Measurements from ENCODE around the gene CACNA1C.

The CACNA1C gene

DNA sequence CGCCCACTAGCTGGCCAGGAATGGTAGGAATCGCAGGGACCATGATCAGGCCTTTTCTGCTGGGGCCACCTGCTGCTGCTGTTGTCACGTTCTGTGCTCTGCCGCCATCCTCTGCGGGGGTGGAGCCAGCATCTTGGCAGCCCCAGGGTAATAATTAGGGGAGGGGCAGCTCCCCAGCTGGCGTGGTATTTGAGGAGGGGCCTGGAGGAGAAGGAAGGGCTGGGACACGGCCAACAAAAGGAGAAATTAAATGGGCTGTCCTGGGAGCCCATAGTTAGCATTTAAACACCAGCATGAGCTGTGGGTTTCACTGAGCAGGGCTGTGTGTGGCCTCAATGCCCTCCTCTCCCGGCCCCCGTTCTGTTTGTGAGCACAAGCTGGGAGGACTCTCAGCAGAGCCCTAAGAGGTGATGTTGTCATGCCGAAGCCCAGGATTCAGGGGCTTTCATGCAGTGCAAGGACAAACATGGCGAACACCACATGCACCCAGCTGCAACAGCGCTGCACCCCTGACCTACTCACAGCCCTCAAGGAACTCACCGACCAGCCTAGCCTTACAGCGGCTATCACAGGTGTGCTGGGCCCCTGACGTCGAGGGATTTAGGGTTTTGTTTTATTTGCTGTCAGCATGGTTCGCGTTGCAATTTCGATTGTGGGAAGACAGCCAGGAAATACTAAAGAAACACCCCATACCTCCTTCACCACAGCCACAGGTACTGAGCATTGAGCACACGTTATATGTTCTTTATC, 324.3 kb downstream of the CACNA1C start:
- no peak for DNase-seq

DNA sequence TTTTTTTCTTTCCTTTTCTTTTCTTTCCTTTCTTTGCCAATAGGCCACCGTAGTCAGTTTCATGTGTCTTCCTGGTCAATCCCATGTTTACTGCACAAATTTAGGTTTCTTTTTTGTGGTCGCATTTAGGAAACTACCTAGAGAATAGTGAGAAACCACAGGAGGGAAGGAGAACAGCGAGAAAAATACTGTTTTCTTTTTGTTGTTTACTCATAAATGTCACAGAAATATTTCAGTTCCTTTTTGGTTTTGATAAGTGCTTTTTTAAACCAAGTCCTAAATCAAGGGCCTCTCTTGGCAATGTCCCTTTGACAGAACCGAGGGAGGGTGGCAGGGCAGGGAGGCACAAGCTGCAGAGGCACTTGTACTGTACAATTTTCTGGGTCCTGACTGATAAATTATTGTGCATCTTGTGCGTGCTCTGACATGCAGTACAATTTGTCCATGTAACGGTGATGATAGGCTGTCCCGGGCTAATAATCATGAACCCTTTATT, 326.1 kb downstream of the CACNA1C start:
- DNase-seq = no peak

DNA sequence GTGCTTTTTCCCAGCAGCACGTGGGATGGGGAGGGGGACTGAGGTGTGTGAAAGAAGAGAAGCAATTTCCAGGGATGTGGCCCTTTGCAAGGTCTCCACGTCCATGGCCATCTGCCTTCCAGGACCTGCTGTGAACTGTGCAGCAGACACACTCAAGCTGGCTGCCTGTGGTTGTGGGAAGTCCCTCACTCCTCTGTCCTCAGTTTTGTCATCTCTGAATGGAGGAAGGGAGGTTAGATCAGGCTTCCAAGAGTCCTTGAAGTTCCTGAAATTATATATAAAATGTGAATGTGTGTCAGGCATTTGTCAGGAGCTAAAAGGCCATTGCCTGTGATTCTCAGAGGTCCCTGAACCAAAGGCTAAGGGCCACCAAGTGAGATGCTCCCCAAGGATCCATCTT, 328.2 kb downstream of the CACNA1C start:
- DNase-seq = no peak

DNA sequence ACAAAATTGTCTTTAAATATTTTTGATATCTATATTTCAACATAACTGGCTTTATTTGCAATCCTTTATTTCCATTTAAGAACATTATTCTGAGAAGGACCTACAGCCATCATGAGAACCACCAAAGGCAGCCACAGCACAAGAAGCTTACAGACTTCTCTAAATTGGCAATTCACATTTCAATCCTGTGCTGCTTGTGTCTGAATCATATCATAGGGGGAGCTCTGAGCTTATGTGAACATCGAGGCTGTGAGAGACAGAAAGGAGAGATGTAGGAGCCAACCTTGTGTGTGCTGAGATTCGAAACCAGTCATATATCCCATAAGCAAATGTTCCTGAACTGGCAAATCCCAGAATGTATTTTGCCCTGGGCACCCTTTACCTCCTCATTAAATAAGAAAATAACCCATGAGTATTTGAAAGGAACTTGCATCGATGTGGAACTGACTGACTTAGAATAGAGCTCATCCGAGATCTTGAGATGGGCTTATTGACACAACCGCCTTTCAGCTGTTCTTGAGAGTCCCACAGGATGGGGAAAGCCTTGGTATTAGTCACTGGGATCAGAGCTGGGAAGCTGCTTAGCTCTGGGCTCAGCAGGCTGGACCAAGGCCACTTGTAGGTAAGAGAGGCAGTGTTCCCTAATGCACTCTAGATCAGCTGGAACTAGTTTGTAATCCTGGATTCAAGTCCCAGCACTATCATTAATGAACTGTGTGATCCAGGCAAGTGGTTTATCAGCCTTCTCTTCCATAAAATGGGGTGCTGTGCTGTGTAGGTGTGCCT, 329.8 kb downstream of the CACNA1C start:
- DNase-seq = no peak

DNA sequence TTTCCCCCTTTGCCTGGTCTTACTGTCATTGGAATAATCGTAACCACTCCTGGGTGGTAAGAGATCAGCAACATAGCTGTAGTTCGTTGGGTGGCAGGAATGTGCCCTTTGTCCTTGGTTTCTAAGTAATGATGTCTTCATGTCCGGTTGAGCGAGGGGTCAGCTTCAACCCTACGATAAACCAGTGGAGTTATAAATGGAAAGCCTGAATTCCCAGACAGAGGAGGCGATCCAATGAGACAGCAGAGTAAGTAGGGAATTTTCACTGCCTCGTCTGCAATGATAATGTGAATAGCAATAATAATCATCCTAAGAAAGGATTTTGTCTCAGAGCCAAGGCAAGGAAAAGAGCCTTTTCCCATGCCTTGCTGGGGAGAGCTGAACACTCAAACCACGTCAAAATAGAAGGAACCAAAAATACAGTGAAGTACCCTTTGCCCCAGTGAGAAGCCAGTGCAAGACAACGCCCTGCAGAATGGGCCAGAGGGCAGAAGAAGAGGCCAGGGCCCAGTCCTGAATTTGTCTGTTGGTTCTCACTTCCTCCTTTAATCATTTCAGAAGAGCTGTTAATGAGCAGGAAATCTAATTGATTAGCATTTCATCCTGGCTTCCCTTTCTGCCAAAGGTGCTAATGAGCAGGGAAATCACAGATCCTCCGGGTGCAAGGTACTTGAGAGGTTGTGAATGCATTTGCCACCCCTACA, 330.7 kb downstream of the CACNA1C start:
- no peak for DNase-seq

DNA sequence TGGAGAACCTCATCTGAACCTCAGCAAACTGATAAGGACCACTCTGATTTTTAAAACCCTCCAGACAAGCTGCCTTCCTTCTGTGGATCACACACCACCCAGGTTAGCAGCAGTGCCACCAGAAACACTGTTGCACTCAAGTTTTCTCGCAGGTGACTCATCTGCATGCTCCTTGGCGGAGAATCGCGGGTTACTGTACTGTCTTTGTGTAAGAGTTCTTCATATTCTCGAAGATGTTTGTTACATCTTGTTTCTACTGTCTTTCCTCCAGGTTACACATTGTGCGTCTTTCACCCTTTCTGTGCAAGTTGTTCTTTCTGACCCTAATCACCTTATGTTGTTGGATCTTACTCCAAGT, 331.2 kb downstream of the CACNA1C start:
- DNase-seq = no peak

DNA sequence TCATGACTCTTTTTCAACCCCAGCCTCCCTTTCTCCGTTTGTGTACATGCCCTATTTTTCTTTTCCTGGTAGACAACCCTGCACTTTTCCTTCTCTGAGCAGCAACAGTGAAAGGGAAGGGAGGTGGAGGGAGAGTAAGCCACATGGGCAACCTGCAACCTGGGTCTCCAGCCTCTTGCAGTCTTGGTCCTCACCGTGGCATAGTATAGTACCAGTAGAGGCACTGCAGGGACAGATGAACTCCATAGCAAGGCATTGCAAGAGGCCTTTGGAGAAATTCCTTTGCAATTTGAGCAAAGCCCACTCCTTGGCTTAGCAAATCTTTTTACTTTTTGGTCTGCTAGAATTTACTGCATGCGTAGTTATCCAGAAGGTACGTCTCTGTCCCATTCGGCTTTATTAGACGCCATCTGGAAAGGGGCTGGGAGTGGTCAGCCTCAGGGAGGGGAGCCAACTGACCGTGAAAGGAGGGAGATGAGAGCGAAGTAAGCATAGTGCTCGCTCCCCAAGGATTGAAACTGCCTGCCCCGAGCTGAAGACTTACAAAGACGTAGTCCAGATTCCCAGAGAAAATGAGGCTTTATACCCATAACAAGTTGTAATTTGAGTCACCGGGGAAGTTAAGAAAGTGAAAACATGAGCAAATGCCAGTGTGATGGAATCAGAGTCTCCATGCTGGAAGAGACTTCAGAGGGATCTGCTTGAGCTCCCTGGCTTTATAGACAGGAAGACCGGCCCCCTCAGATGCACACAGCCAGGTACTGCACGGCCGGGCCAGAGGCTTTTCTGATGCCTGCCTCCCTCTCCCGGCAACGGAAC, 332.0 kb downstream of the CACNA1C start:
- DNase-seq = no peak

DNA sequence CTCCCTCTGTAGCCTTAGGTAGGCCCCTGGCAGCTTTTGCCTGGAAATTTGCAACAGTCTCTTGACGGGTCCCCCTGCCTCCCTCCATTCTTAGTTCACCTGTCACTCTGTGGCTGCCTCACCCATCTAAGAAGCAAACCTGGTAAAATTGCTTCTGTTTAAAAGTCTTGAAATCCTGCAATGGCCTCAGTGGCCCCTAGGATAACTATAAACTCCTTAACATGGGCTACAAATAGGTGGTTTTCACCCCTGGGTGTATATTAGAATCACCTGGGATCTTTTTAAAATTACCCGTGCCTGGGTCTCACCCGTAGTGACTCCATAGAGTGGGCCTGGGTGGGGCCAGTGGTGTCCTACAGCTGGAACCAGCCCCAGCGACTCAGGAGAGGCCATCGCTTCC, 332.7 kb downstream of the CACNA1C start:
- no peak for DNase-seq

DNA sequence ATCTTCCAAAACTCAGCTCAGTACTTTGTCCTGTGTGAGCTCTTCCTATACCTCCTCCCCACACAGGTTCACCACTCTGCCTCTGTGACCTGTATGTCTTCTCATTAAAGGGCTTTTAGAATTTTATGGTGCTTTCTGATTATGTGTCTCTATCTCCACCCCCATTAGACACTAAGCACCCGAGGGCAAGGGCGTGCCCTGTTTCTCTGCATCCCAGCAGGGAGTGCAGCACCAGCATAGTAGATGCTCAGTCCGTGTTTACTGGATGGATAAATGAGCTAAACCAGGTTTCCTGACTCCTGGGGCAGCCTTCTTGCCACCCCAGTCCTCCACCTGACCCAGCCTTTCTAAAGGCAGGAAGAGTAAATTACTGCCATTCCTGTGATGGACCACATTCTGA, 333.8 kb downstream of the CACNA1C start:
- DNase-seq = no peak

DNA sequence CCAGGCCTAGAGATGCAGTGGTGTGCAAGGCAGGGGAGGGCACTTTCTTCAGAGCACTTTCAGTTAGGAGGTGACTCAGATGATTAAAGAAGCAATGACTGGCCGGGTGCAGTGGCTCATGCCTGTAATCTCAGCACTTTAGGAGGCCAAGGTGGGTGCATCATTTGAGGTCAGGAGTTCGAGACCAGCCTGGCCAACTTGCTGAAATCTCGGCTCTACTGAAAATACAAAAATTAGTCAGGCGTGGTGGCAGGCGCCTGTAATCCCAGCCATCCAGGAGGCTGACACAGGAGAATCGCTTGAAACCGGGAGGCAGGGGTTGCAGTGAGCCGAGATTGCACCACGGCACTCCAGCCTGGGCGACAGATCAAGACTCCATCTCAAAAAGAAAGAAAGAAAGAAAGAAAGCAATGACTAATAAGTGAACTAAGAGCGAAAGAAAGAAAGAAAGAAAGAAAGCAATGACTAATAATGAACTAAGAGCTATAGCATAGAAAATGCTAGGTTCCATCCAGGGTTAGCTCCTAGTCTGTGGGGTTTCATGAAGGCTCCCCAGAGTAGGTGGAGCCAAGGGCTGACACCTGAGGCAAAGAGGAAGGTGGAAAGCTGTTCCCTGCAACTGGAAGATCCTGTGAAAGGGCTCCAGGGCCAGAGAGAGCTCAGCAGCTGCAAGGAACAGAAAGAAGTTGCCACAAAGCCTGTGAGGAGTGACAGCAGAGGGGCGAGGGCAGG, 334.5 kb downstream of the CACNA1C start:
- DNase-seq = peak; percentile 35

DNA sequence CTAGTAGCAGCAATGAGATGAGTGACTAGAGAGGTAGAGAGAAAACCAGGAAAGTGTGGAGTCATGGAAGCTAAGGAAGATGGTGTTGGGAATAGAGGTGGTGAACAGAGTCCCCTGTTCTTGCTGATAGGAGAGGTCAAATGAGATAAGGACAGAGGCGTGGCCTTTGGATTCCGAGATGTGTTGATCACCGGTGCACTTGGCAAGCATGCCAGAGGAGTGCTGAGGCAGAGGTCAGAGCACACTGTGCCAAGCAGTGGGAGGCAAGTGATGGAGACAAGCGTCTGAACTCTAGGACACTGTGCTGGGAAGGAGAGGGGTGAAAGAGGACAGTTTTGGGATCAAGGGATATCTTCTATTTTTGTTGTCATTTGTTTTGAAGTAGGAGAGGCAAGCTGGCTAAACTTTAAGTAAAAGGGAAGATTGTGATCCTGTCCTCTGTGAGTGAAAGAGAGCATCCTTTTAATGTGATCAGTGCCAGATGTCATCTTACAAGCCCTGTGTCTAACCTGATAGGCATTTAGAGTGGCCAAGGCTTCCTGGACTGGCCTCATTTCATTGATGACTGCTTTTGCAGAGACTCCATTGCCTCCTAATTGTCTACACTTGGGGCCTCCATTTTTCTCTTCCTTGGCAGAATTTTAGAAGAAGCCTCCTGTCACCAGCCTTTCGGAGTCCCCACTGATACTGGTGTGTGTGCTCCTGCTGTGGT, 336.4 kb downstream of the CACNA1C start:
- DNase-seq = no peak

DNA sequence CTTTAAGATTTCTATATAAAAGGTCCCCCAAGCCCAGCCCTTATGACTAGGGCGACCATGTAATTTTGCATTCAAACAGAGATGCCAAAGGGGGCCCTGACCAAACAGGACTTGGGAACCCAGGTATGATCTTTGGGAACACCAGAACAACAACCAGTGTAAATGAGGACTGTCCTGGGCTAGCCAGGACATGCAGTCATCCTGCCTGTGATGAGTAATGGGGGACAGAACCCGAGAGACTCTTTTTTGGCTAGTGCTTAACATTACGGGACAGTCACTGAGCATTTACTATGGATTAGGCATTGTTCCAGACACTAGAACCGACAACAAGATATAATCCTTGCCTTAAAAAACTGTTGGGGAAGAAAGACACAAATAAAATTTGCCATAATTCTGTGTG, 337.3 kb downstream of the CACNA1C start:
- DNase-seq = no peak

DNA sequence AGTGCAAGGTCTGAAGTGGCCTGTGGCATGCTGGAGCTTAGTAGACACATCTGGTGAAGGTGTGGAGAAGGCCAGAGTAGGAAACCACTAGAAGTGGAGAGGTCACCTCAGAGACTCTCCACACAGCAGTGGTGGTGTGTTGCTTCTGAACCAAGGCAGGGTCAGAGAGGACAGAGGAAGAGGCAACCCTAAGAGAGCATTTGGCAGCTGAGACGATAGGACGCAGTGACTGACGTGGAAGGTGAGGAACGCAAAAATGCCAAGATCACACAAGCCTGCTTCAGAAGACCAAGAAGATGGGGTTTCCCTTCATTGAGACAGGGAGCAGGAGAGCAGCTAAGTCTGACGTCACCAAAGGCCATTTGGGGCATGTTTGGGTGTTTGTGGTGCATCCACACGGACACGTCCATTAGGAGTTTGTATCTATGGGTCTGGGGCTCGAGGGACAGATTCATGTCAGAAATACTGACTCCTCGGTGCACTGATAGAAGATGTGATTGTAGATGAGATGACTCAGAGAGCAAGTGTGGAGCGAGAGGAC, 338.1 kb downstream of the CACNA1C start:
- DNase-seq = no peak

DNA sequence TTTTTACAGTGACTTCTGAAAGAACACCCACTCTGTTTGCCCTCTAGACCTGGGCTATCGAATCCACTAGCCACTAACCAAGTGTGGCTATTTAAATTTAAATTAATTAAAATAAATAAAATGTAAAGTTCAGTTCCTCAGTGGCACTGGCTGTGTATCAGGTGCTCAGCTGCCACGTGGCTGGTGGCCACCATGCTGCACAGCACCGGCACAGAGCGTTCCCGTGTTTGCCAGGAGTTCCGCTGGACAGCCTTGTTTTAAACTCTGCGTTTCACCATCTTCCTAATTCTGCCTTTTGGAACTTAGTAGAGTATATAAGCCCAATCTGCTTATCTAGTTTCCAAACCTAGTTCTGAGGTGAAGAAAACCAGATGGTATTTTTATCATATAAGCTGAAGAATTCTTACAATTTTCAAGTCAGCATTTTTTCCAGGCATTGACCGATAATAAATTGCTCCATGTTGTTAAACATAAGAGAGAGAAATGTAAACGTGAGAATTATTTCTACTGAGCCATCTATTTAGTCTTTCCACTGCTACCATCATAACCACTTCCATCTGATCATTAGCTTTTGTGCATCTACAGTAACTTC, 339.0 kb downstream of the CACNA1C start:
- no peak for DNase-seq

DNA sequence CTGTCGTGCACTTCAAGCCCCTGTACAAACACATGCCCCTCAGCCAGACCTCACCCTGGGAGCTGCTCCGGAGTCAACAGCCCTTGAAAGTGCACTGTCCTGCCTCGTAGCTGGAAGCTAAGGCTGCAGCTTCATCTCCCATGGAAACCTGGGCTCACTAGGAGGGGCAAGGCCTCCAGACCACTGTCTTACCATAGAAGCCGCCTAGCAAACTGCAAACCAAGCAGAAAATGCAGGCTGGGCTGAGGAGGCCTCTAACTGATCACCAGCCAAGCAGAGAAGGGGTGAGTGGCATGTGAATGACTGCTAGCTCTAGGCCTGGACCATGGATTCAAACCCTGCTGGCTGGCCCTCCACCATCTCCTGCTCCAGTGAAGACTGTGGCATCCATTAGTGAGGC, 340.2 kb downstream of the CACNA1C start:
- DNase-seq = no peak

DNA sequence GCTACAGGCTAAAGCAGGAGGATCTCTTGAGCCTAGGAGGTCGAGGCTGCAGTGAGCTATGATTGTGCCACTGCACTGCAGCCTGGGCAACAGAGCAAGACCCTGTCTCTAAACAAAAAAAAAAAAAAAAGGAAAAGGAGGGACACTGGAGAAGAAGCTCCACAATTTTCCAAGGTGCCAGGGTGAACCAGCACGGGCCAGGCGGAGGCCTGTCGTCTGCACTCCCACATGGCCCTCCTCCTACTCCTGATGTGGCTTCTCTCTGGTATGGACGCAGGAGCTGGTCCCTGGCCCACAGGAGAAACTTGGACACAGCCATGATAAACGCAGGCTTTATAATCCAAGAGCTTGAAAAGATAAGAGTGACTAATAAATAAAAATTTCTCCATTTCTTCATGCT, 341.2 kb downstream of the CACNA1C start:
- DNase-seq = no peak

DNA sequence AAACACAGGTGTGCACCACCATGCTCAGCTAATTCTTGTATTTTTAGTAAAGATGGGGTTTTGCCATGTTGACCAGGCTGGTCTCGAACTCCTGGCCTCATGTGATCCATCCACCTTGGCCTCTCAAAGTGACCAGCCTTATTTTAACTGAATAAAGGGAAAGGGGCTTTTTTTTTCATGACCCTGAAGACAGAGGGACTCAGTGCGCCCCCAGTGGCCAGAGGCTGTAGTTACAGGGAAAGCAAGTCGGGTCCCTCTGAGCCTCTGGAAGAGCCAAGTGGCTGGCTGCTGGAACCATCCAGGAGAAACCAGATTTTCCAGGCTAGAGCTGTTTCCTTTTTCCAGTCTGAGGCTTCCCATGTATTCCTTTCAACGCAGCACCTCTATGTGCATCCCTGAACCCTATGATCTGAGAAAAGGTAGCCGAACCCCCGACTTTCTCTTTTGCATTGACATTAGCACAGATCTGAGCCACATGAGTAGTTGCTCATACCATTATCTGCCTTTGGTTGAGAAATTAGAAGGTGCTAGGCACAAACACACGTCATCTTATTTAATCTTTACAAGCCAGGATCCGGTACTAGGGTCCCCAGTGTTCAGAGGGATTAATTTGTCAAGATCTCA, 342.7 kb downstream of the CACNA1C start:
- peak; percentile 25 for DNase-seq

DNA sequence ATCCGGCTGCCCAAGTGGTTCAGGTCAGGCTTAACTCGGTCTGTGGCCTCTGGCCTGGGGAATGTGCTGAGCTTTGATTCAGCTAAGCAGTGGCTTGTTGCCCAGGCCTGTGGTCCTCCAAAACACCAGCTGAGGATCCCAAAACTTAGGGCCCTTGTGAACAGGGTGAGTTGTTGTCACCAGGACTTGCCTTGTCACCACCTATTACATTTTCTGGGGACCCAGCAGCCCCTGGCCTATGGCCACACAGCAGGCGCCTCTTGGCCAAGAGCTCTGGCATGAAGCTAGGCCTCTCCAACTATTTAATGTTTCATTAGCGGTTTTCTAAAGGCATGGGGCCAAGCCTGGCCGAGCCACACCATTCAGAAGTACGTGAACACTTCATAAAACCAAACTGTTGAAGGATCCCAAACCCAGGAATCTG, 343.7 kb downstream of the CACNA1C start:
- no peak for DNase-seq

DNA sequence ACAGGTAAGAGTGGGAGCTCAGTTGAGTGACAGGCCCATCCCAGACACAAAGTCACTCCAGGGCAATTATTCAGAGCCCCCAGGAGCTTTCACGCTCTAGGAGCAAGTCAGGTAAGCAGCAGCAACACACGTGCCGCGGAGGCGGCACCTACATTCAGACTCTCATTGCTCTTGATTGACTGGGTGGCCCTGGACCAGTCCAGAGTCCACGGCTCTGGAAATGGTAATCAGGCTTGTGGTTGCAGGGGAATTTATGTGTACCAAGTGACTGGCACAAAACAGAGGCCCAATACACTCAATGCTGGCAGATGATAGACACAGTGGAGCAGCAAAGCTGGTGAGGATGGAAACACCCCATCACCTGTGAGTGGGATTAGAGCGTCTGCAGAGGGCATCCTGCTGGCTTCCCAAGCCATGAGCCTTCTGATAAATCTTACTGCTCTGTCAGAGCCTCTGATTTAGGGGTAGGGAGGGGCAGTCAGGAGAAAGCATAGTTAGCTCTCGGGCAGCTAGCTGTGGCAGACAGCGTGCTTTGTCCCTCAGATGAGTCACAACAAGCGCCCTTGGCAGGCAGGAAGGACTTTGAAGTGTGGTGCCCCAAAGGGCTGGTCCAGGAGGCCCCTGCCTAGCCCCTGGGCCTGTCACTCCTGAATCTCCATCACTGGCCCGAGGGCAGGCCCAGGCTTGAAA, 344.7 kb downstream of the CACNA1C start:
- no peak for DNase-seq

DNA sequence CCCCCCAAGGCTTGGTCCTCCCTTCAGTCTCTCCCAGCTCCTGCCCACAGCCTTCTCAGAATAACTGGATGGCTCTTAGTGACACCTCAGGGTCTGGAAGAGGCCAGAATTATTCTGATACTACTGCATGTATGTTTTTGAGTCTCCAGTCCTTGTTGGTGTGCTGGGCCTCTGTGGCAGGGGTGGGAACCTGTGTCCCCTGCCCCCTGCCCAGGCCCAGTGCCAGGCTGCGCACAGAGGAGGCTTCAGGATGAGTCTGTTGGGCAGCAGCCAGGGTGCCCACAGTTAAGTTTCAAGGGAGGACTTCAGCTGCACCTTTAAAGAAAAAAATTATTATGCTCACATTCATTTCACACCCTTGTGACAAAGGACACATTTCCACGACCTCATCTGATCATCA, 348.3 kb downstream of the CACNA1C start:
- no peak for DNase-seq

Measured in activated naive CD4-positive, alpha-beta T cell treated with Interleukin-2 at 50 U/mL for 16 hours (primary cell).